Measurements from ENCODE around the gene SPDYE6.
"Not testable (repeated sequence)": the region's sequence is repeated elsewhere in the genome, so short reads cannot be mapped to it uniquely, and the experiment has no call there.

Gene SPDYE6

DNA sequence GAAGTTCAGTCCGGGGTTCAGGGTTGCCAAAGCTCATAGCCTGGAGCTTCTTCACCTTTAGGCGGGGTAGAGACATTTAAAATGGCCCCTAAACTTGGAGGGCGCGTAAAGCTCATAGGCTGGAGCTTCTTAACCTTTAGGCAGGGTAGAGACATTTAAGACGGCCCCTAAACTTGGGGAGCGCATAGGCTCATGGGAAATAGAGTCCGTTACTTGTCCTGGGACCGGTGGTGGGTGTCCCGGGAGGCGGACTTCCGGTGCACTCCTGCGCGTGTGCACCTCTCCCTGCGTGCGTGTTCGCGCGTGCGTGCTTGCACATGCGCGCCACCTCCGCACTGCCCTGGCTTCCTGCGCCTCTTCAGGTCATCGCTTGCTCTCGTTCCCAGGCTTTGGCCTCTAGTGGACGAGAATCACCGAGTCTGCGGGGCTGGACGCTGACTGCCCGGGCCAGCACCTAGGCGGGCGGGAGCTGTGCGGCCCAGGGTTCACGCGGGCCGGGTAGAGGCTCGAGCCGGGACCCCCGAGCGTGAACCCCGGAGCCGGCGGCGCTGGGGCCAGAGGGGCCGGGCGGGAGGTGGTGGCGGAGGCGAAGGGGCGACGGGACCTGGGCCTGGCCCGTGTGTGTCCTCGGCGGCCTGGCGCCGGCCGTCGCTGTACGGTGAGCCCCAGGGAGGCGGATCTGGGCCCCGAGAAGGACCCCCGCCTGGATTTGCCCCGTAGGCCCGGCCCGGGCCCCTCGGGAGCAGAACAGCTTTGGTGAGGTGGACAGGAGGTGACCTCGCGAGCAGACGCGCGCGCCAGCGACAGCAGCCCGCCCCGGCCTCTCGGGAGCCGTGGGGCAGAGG, 7.5 kb upstream of the SPDYE6 start:
- peak; percentile 92 to 93 for DNase-seq (ENCODE audit: low read depth in 2 of 2)

DNA sequence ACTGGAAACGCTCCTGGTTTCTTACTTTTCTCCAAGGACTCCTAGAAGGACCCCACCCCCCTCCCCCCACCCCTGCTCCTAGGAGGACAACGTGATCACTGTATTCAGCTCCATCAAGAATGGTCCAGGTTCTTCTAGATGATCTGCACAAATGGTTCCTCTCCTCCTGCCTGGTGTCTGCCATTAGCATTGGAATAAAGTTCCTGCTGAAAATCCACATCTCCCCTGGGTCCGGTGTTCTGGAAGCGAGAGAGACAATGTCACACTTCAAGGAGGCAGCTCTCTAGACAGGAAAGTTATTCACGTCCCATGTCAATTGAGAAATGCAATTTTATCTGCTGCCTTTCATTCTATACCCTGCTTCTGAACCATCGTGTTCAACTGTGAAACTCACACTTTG, 9.3 kb downstream of the SPDYE6 start:
- not testable (repeated sequence) for DNase-seq (ENCODE audit: low read depth in 2 of 2)

DNA sequence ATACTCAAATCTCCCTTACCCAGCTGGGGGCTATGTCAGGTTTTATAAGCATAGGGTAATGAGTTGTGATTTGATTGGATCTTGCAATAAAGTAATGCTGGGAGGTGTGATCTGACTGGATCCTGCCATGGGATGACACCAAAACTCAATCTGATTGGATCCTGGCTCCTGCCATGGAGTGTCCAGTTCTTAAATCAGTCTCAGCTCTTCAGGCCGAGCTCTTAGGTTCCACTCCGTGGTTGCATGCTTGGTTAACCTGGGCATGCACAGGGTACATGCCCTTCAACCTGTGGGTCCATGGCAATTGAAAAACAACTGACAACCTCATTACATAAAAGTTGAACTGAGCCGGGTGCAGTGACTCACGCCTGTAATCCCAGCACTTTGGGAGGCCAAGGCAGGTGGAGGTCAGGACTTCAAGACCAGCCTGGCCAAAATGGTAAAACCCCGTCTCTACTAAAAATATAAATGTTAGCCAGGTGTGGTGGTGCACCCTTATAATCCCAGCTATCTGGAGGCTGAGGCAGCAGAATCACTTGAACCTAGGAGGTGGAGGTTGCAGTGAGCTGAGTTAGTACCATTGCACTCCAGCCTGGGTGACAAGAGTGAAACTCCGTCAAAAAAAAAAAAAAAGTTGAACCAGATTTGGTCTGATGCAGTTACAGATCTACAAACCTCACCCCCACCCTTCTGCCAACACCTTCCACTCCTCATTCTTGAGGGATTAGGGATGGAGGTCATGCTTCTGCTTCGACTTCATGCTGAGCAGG, 15.5 kb downstream of the SPDYE6 start:
- DNase-seq (ENCODE audit: low read depth in 2 of 2), result not testable (repeated sequence)

DNA sequence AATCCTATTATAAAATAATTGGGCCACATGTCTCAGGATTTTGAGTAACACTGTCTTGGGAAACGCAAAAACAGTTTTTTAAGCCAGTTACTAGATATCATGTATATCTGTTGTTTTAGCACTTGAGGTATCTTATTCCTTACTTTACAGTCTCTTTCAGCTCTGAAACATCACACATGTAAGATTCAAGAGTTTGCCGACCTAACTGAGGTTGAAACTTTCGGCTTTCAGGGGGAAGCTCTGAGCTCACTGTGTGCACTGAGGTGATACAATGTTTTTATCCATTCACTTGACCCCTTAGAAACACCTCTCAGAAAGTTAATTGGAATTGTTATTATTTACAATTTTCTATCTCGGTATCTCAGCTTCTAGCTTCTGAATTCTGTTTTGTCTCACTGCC, 18.8 kb downstream of the SPDYE6 start:
- not testable (repeated sequence) for DNase-seq (ENCODE audit: low read depth in 2 of 2)

DNA sequence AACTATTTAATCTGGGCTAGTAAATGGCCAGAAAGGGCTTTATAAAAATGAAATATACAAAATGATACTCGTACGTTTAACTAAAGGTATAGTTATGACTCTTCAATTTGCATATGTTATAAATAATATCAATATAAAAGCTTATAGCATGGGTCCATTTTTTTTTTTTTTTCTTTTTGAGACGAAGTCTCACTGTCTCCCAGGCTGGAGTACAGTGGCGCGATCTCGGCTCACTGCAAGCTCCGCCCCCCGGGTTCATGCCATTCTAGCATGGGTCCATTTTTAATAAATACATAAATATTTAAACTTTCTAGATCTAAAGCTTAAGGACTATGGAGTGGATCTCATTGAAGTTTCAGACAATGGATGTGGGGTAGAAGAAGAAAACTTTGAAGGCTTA, 19.2 kb downstream of the SPDYE6 start:
- DNase-seq (ENCODE audit: low read depth in 2 of 2), result not testable (repeated sequence)

DNA sequence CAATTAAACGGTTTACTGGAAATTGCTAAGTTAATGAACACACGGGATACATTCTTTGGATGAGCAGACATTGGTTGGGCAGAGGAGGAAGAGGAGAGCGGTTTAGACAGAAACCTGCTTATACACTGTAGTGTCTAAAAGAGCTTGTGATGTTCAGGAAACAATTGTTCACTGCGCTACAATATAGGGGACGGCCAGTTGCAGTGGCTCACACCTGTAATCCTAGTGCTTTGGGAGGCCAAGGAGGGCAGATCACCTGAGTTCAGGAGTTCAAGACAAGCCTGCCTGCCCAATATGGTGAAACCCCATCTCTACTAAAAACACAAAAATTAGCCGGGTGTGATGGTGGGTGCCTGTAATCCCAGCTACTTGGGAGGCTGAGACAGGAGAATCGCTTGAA, 20.7 kb downstream of the SPDYE6 start:
- not testable (repeated sequence) for DNase-seq (ENCODE audit: low read depth in 2 of 2)

DNA sequence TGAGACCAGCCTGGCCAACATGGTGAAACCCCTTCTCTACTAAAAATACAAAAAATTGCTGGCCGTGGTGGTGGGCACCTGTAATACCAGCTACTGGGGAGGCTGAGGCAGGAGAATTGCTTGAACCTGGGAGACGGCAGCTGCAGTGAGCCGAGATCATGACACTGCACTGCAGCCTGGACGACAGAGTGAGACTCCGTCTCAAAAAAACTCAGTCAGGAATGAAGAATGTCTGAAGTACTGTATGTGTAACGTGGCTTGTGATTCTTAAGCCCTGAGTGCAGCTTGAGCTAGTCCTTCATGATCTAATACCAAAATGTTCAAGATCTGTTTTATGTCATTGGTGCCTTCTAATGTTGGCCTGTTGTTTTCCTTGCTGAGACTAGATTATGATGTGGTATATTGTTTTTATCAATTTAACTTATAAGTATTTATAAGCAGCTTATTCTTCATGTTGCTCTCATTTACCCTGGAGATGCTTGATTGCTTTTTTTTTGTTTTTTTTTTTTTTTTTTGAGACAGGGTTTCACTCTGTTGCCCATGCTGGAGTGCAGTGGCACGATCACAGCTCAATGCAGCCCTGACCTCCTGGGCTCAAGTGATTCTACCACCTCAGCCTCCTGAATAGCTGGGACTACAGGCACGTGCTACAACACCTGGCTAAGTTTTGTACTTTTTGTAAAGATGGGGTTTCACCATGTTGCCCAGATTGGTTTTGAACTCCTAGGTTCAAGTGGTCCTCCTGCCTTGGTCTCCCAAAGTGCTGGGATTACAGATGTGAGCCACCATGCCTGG, 25.4 kb downstream of the SPDYE6 start:
- not testable (repeated sequence) for DNase-seq (ENCODE audit: low read depth in 2 of 2)

DNA sequence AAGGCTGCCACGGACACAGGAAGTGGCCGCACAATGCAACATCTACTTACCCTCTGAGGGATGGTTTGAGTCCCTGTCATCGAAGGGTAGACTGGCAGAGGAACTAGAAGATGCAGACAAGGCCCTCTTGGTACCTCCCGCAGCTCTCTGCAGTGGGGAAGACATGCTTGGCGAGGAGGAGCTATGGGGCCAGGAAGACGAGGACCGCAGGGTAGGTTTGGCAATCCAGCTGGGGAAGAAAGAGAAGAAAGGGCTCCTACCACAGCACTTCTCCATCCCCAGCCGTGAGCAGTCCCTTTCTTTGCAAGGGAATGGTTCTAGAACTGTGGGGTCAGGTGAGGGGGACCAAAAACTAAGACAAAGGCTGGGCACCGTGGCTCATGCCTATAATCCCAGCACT, 26.9 kb downstream of the SPDYE6 start:
- DNase-seq (ENCODE audit: low read depth in 2 of 2), result not testable (repeated sequence)

DNA sequence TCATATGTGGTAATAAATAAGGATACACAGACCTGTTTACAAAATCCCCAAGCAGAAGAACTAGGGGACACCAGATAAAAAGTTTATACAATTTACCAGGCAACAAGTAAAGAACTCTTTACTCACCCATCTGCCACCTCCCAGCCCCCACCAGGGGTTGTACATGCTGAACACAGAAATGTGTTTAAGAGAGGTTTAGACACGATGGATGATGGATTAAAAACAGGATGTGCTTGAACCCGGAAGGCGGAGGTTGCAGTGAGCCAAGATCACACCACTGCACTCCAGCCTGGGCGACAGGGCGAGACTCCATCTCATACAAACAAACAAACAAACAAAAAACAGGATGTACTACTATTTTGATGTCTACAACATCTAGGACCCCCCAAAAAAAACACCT, 27.4 kb downstream of the SPDYE6 start:
- DNase-seq (ENCODE audit: low read depth in 2 of 2), result not testable (repeated sequence)

DNA sequence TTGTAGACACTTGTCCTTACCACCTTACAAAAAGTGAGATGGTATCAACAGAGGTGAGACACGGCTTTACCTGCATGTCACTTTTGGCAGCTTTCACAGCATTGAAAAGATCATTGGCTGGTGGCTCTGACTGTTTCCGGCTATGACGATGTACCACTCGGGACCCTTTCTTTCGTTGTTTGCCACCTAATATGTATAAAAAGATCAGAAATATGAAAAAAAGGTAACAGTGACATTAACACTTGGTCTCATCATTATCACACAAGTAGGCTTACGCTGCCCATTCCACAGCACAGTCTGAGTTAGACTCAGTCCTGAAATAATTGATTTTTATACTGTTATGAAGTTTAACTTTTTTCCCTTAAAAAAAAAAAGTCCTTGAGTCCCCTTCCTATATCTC, 29.1 kb downstream of the SPDYE6 start:
- not testable (repeated sequence) for DNase-seq (ENCODE audit: low read depth in 2 of 2)

DNA sequence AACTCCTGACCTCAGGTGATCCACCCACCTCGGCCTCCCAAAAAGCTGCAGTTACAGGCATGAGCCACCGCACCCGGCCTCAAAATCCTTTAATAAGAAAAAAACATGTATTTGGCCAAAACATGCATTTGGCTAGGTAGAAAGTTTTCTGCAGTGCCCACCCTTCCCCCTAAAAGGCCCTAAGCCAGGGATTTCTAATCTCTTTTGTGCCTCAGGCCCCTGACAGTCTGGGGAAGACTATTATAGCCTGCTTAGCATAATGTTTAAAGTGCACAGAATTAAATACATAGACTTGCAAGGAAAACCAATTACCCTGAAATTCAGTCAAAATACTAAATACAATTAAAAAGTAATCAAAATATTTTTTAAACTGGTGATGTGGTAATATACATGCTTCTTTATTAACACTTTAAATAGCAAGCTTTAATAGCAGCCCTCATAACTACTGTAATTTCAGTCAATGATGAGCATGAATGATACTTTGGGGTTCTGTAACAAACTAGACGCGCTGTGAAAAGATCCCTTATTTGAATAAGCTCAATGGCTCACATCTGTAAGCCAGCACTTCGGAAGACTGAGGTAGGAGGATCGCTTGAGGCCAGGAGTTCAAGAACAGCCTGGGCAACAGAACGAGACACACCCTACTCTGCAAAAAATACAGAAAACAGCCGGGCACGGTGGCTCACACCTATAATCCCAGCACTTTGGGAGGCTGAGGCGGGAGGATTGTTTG, 29.9 kb downstream of the SPDYE6 start:
- no peak for DNase-seq (ENCODE audit: low read depth in 2 of 2)

DNA sequence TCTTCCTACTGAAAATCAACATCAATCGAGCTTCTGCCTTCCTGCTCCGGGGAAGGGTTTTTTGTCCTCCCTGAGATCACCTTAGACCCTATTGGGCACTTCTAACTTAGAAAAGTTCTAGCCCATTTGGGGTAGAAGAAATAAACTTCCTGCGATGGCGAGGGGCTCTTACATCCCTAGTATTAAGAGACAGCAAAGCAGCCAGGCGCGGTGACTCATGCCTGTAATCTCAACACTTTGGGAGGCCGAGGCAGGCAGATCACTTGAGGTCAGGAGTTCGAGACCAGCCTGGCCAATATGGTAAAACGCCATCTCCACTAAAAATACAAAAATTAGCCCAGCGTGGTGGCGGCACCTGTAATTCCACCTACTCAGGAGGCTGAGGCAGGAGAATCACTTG, 31.1 kb downstream of the SPDYE6 start:
- DNase-seq (ENCODE audit: low read depth in 2 of 2), result not testable (repeated sequence)

DNA sequence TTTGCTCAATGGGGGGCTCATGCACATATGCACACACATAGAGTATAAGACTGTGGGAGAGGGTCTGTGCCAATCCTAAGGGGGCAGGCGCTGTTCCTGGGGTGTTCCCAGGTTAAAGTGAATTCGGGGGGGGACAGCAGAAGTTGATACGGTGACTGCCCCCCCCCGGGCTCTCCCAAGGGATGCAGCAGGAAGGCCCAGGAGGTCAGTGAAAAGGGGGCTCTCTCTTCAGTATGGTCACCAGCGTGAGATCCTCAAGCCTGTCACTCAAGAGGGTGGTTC, 32.4 kb downstream of the SPDYE6 start:
- no peak for DNase-seq (ENCODE audit: low read depth in 2 of 2)

DNA sequence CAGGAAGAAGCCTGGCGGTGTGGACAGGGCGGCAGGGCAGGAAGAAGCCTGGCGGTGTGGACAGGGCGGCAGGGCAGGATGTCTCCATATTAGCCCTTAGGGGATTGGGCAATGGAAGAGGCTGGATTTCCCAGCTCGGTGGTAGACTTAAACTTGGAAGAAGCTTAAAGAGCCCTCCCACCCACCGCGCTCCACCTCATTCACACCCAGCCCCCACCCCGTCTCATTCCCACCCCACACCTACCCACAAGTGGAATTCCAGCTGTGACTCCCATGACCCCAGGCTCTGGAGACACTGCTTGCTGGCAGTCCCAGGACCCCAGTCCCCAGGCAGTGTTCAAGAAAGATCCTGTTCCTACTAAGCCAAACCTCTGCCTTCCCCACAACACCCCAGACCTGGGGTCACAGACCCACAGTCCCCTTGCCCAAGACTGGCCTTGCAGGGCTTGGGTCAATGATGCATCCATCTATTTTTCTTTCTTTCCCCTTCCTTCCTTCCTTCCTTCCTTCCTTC, 34.0 kb downstream of the SPDYE6 start:
- no peak for DNase-seq (ENCODE audit: low read depth in 2 of 2)

DNA sequence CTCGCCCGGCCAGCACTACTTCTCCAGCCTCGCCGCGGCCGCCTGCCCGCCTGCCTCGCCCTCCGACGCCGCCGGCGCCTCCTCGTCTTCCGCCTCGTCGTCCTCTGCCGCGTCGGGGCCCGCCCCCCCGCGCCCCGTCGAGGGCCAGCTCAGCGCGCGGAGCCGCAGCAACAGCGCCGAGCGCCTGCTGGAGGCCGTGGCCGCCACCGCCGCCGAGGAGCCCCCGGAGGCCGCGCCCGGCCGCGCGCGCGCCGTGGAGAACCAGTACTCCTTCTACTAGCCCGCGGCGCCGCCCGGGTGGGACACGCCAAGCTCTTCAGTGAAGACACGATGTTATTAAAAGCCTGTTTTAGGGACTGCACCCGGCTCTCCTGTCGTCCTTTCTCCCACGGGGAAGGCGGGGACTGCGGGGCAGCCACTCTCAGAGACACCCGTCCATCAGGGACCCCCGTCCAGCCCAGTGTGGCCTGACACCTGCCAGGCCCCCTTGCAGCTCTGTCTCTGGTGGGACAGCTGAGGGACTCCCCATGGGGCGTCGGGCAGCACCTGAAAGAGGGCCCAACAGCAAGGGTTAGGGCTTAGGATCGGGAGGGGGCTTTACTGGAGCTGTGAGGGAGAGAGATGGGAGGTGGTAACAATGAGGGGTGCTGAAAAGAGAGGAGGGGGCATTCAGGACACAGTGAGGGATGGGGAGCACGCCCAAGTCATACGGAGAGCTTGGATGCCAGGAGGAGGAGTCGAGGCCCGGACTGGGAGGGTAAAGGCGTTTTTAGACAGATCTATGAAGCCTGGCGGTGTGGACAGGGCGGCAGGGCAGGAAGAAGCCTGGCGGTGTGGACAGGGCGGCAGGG, 34.7 kb downstream of the SPDYE6 start:
- DNase-seq (ENCODE audit: low read depth in 2 of 2), result no peak

DNA sequence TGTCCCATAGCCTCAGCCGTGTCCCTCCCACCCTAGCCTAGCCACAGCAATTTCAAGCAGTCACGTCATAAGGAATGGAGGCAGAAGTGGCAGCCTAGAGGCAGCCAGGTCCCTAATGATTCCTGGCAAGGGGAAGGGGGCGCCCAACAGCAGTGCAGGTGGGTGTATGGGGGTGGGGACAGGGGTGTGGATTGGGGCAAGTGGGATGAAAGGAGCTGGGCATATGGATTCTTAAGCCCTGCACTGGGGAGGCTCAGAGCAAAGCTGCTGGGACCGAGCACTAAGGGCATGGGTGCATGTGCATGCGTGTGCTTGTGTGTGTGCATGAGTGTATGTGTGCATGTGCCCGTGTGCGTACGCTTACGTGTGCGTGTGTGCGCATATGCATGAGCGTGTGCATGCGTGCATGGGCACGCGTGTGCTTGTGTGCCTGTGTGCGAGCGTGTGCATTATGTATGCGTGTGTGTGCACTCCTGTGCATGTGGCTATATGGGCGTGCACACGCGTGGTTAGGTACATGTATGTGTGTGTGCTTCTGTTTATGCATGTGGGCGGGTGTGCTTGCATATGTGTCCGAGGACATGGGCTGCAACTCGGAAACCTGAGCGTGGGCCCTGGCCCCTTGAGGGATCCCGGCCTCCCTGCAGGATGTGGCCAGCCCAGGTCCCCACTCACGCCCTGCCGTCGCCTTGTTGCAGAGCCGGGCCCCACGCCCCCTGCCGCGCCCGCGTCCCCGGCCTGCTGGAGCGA, 35.5 kb downstream of the SPDYE6 start:
- no peak for DNase-seq (ENCODE audit: low read depth in 2 of 2)

DNA sequence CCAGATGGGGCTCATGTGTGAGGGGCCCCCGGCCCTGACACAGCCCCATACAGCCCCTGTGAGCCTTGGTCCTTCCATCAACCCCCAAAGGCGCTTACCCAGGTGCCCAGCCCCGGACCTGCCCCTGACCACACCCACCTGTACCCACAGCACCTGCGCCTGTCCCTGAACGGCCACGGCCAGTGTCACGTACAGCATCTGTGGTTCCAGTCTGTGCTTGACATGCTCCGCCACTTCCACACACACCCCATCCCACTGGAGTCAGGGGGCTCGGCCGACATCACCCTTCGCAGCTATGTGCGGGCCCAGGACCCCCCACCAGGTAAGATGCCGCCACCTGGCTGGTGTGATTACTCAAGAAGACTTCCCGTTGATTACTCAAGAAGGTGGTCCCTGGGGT, 36.1 kb downstream of the SPDYE6 start:
- no peak for DNase-seq (ENCODE audit: low read depth in 2 of 2)

DNA sequence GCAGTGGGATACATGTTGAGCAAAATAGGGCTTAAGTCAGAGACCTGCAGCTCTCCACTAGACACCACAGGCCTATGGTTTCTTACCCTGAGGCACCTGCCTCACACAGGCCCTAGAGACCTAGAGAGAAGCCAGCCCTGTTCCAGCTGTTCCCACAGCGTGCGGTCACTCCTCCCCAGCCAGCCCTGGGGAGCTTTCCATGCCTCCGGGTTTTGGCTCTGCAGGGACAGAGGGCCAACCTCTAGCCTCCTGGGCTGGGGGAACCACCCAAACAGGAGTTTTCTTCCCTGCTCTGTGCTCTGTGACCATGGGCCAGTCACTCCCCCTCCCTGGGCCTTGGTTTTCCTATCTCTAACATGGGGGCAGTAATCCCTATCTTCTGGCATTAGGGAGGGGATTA, 36.6 kb downstream of the SPDYE6 start:
- DNase-seq (ENCODE audit: low read depth in 2 of 2), result no peak

DNA sequence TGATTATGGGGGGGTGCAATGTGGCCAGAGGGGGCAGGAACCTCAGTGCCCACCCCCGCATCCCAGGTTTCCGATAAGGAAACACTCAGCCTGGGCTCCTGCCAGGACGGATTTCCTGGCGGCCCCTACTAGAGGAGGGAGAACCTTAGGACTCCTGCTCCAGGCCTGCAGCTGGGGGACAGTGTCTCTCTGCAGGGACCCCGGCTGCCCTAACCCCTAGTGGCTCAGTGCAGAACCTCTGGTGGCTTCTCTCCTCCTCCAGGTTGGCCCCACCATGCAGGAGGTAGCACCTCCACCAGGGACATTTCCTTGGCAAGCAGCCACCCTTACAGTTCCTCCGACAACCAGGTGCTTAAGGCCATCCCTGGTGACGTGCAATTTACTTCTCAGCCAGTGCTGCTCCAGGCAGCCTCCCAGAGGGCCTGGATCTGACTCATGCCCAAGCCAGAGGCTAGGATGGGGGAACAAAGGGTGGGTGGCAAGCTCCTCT, 37.7 kb downstream of the SPDYE6 start:
- DNase-seq (ENCODE audit: low read depth in 2 of 2), result no peak

All from stimulated activated CD8-positive, alpha-beta memory T cell treated with anti-CD3 and anti-CD28 coated beads, Interleukin-7, amount 100 ng/mL, for 4 hours (primary cell).